Coronary artery (tissue), 2 donors: ENCODE measurements around the gene NOX5.
A peak's percentile ranks its signal among the peaks of the same experiment; 100 is the strongest.

Experiments used
- DNase-seq: peaks from one replicate; pipeline ENCODE4 v3.0.0-alpha.2; 2017; ENCODE audit warnings: low spot score
- H3K27ac ChIP-seq, 2 donors: fragments of 200-600 bp; sonication (generic); one replicate each; pipeline ENCODE4 v1.5.1; 2016 to 2019
- H3K4me3 ChIP-seq: fragments of 200-600 bp; sonication (generic); 2 replicates; pipeline ENCODE4 v1.5.1; 2016; ENCODE audit warnings: mild to moderate bottlenecking, moderate library complexity
- TF ChIP-seq, protein P1 (sequence below): fragments of 200-600 bp; sonication (generic); IDR thresholded peaks from one replicate; pipeline ENCODE4 v1.5.1; 2019; ENCODE audit warnings: antibody characterized with exemption

Gene NOX5

DNA sequence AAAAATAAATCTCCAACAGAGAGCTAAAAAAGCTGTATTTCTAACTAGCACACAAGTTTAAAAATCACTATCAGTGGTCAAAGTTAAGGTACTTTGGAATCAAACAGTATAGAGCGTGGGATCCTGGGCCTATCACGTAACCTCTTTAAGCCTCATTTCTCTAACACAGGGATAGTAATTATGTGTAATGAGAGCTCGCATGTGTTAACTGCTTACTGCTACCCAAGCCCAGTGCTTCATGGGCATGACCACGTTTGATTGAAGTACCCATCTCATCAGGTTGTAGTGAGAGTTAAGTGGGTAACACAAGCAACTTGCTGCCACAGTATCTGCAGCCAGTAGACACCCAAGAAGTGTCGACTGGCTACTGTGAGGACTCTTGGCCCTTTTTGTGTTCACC, 28.2 kb upstream of the NOX5 start:
- no peak for DNase-seq
- H3K27ac ChIP-seq: no peak overlapping the region
- no peak overlapping the region for H3K4me3 ChIP-seq
- TF ChIP-seq, protein P1, sequence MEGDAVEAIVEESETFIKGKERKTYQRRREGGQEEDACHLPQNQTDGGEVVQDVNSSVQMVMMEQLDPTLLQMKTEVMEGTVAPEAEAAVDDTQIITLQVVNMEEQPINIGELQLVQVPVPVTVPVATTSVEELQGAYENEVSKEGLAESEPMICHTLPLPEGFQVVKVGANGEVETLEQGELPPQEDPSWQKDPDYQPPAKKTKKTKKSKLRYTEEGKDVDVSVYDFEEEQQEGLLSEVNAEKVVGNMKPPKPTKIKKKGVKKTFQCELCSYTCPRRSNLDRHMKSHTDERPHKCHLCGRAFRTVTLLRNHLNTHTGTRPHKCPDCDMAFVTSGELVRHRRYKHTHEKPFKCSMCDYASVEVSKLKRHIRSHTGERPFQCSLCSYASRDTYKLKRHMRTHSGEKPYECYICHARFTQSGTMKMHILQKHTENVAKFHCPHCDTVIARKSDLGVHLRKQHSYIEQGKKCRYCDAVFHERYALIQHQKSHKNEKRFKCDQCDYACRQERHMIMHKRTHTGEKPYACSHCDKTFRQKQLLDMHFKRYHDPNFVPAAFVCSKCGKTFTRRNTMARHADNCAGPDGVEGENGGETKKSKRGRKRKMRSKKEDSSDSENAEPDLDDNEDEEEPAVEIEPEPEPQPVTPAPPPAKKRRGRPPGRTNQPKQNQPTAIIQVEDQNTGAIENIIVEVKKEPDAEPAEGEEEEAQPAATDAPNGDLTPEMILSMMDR: no peak

DNA sequence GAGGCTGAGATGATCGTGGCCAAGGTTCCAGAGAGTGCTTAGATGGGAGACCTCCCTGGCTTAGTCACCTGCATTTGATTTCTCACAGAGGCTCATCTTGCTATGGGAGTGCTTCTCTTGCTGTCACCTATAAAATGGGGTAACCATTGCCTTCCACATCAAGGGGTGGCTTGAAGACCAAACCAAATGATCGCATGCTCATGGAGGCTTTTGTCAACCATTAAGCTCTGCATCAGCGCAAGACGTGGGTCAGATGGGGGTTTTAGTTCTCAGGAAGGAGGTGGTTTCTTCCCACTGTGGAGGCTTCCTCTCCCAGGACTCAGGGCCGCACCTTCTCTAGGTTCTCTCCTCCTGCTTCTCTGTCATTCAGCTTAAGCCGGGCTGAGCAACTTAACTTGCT, 27.4 kb upstream of the NOX5 start:
- no peak for DNase-seq
- no peak overlapping the region for H3K27ac ChIP-seq
- H3K4me3 ChIP-seq: no peak overlapping the region
- TF ChIP-seq, protein P1: no peak

DNA sequence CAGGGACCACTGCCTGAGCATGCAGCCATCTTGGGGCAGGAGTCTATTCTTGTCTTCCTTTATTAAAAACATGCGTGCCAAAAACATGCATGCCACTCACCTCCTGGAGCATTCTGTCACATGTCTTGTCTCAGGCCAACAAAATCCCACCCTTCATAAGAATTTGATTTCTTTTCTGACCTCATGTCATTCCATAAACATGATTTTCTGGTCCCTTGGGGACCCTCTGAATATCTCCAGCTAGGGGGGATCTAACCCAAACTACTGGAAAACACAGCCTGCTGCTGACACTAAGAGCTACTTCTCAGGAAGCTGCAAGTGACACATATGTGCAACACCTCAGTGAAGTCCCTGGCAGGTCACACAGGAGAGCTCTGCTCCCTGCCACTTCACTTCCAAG, 26.8 kb upstream of the NOX5 start:
- no peak for DNase-seq
- TF ChIP-seq, protein P1: no peak
- Histone ChIP-seq H3K27ac (no peak overlapping the region), H3K4me3 (no peak overlapping the region)

DNA sequence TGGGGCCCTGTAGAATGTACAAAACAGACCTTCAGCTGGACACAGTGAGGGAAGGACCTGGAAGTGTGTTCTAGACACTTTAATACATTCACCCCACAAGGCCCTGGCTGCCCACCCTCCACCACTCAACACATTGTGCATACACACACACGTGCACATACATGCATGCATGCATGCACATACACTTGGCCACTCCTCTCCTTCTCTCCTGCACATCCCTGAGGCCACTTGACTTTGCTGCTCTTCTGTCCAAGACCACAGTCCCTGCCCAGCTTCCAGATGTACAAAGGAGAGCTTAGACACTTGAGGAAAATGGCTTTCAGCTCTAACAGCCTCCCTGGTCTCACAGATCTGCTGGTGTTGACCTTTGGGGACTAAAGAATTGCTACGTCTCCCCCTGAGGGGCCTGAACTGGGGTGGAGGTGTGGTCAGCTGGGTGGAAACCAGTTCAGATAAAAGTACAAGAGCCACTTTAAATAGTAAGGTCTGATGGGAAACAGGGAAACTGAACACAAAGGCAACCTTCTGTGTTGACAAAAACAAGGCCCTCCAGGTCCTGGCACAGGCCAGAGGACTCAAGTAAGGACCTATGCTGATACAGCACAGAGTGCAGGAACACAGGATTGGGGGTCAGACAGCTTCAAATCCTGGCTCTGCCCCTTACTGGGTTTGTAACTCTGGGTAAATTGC, 24.8 kb upstream of the NOX5 start:
- no peak overlapping the region for H3K27ac ChIP-seq
- DNase-seq: peak; percentile 38
- TF ChIP-seq, protein P1: no peak
- H3K4me3 ChIP-seq: no peak overlapping the region

DNA sequence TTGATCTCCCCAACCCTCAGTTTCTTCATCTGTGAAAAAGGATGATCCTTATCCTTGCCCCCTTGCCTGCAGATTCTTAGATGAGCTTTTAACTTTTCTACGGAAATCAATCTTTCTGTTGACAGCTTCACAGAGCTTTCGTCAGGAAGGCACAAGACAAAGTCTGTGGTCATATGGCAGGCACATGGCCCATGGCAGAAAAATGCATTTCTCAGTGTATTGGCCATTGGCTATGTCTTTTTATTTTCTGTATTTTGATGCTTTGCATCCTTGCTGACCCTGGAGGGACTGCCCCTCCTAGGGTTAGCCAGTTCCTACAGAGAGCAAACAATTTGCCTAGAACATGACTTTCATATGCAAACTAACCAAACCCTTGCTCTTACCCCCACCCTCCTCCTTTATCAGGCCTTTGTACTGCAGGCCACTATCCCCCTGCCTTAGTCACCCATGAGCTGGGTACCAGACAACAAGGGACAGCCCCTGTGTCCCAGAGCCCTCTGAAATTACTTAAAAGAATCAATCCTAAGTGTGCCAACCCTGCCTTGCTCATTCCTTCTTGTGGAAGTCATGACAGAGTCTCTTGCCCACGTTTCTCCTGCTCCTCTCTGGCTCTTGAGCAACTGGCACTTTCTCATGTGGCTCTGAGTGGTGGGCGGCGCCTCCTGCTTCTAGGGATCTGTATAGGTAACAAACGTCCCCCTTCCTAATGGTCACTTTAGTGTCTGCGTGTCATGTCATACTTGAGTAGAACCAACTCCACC, 24.1 kb upstream of the NOX5 start:
- DNase-seq: peak; percentile 54
- no peak overlapping the region for H3K27ac ChIP-seq
- TF ChIP-seq, protein P1: no peak

DNA sequence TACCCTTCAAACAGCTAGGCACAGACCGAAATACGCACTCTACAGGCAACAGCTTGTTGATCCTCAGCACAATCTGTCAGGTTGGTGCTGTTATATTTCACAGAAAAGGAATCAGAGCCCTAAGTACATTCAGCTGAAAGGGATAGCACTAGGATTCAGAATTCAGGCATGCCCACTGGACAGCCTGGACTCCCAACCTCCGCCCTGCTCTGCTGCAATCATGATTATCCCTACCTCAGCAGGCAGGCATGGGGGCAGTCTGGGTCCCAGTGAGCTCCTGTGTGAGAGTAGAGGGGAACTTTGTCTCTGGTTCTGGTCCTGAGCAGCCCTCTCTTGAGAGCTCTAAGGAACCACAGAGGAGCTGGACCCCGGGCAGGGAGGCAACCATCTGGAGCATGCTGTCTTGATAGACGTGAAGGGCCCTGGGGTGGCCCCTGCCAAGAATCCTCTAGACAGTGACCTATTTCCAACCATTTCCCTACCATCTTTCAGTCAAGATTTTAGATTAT, 23.4 kb upstream of the NOX5 start:
- Histone ChIP-seq H3K4me3 (no peak overlapping the region), H3K27ac (no peak overlapping the region)
- TF ChIP-seq, protein P1: no peak
- peak; percentile 49 for DNase-seq

More for the DNA sequence above, 24.1 kb upstream of the NOX5 start:
- H3K4me3 ChIP-seq: no peak overlapping the region
